GM13976 (cell line): ENCODE data around the gene ZNF618.

Experiments
- DNase-seq: peaks from one replicate; pipeline ENCODE4 v3.0.0; 2012; ENCODE audit warnings: low spot score
- CTCF ChIP-seq: IDR thresholded peaks from 2 replicates; pipeline ENCODE4 v1.5.1; 2012; ENCODE audit warnings: borderline replicate concordance, mild to moderate bottlenecking; ENCODE audit not compliant: insufficient read depth; ENCODE audit errors: extremely low read depth, missing control alignments, control extremely low read depth
- in situ Hi-C: fragments of 300-500 bp; cut with MboI; formaldehyde crosslinking; loops from one replicate; pipeline ENCODE4 v1.12.0; 2022; ENCODE audit warnings: low sequenced_read_pairs, mixed read lengths, inconsistent platforms; ENCODE audit not compliant: unreplicated experiment

The ZNF618 gene

GRCh38 chr9:113957351-113957750 is 81.2 kb downstream of the ZNF618 start:
- in situ Hi-C loops = no loop called here
- DNase-seq = no peak
- TF ChIP-seq CTCF = no peak

GRCh38 chr9:113957821-113958341 is 81.8 kb downstream of the ZNF618 start:
- no peak for DNase-seq
- TF ChIP-seq CTCF = no peak
- in situ Hi-C loops = no loop called here

- no peak for TF ChIP-seq CTCF
- no peak for DNase-seq
- in situ Hi-C loops = no loop called here
Observed at GRCh38 chr9:113958556-113958955, 82.4 kb downstream of the ZNF618 start.

- TF ChIP-seq CTCF = no peak
- in situ Hi-C loops = no loop called here
- no peak for DNase-seq
Observed at GRCh38 chr9:113960768-113961167, 84.7 kb downstream of the ZNF618 start.

- no peak for DNase-seq
- in situ Hi-C loops = no loop called here
- no peak for TF ChIP-seq CTCF
Observed at GRCh38 chr9:113962396-113962795, 86.3 kb downstream of the ZNF618 start.

GRCh38 chr9:113963017-113963620 is 87.0 kb downstream of the ZNF618 start:
- in situ Hi-C loops = no loop called here
- peak; percentile 49 for TF ChIP-seq CTCF
- peak; percentile 65 for DNase-seq
